Adrenal gland (tissue), 5 donors: ENCODE data around the gene KLHL26.

Source experiments
- POLR2A ChIP-seq, 2 donors: fragments of 450-650 bp; IDR thresholded peaks; one replicate each; pipeline ENCODE4 v1.6.1; 2017; ENCODE audit warnings: antibody characterized with exemption in 2 of 2, mild to moderate bottlenecking in 2 of 2, moderate library complexity in 1 of 2
- TF ChIP-seq, protein P1 (sequence below), 6 experiments: fragments of 450-650 bp in 4 of 6; fragments of 200-600 bp in 2 of 6; sonication (generic) in 1 of 6; IDR thresholded peaks; 1 replicate in 5 of 6; 2 replicates in 1 of 6; pipeline versions ENCODE4 v1.5.1 to v1.8.0; 2016 to 2021; ENCODE audit warnings: antibody characterized with exemption in 6 of 6, mild to moderate bottlenecking in 2 of 6, moderate library complexity in 1 of 6
- donor health status: DM: no; HTN: no; CAD: no.

DNA sequence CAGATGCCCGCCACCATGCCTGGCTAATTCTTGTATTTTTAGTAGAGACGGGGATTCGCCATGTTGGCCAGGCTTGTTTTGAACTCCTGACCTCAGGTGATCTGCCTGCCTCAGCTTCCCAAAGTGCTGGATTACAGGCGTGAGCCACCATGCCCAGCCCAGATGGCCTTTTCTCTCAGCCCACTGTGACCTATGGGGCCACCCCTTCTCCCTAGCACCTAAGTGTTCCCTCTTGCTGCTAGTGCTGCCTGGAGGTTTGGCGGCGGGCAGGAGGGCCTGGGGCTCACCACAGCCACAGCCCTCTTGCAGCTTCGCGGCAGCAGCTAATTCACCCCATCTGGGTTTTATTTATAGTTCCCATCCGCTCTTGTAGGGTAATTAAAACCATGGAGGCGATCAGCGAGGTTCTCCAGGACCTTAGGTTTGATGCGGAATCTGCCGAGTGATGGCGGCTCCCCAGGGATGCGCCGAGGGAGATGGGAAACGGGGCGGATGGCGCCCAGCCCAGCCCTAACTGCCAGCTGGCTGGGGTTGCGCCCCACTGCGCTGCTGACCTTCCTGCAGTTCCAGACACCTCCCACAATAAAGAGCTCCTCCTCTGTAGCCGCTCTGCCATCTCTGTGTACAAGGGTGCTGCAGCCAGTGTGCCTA, 45.0 kb upstream of the KLHL26 start:
- TF ChIP-seq, protein P1, sequence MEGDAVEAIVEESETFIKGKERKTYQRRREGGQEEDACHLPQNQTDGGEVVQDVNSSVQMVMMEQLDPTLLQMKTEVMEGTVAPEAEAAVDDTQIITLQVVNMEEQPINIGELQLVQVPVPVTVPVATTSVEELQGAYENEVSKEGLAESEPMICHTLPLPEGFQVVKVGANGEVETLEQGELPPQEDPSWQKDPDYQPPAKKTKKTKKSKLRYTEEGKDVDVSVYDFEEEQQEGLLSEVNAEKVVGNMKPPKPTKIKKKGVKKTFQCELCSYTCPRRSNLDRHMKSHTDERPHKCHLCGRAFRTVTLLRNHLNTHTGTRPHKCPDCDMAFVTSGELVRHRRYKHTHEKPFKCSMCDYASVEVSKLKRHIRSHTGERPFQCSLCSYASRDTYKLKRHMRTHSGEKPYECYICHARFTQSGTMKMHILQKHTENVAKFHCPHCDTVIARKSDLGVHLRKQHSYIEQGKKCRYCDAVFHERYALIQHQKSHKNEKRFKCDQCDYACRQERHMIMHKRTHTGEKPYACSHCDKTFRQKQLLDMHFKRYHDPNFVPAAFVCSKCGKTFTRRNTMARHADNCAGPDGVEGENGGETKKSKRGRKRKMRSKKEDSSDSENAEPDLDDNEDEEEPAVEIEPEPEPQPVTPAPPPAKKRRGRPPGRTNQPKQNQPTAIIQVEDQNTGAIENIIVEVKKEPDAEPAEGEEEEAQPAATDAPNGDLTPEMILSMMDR (IDR thresholded peaks at IDR 0.05) = no peak
- no peak for TF ChIP-seq POLR2A (IDR thresholded peaks at IDR 0.05)
